ENCODE results near the gene MAGEA9.

- TF ChIP-seq, protein P1, sequence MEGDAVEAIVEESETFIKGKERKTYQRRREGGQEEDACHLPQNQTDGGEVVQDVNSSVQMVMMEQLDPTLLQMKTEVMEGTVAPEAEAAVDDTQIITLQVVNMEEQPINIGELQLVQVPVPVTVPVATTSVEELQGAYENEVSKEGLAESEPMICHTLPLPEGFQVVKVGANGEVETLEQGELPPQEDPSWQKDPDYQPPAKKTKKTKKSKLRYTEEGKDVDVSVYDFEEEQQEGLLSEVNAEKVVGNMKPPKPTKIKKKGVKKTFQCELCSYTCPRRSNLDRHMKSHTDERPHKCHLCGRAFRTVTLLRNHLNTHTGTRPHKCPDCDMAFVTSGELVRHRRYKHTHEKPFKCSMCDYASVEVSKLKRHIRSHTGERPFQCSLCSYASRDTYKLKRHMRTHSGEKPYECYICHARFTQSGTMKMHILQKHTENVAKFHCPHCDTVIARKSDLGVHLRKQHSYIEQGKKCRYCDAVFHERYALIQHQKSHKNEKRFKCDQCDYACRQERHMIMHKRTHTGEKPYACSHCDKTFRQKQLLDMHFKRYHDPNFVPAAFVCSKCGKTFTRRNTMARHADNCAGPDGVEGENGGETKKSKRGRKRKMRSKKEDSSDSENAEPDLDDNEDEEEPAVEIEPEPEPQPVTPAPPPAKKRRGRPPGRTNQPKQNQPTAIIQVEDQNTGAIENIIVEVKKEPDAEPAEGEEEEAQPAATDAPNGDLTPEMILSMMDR (IDR thresholded peaks at IDR 0.05 in 2 of 3, conservative IDR thresholded peaks at IDR 0.05 in 1 of 3; ENCODE audit: insufficient read depth in 2 of 3, low read depth in 1 of 3, low read length in 3 of 3), result no peak
- TF ChIP-seq POLR2AphosphoS5 (IDR thresholded peaks at IDR 0.05; ENCODE audit: control insufficient read depth, insufficient read depth, low read depth, low read length) (no peak), TAF1 (IDR thresholded peaks at IDR 0.05; ENCODE audit: control insufficient read depth, extremely low read depth, insufficient read depth, low read length, severe bottlenecking) (no peak), PHF8 (IDR thresholded peaks at IDR 0.05; ENCODE audit: borderline replicate concordance, low read length) (no peak), ARNT (IDR thresholded peaks at IDR 0.05) (no peak), POLR2A (conservative IDR thresholded peaks at IDR 0.05) (no peak), SPI1 (IDR thresholded peaks at IDR 0.05; ENCODE audit: borderline replicate concordance, low read depth, low read length) (no peak), ZBTB40 (IDR thresholded peaks at IDR 0.05) (no peak), ZBTB40 (CRISPR knock-in tag; IDR thresholded peaks at IDR 0.05) (no peak), BRCA1 (IDR thresholded peaks at IDR 0.05) (no peak), BRCA1 (CRISPR knock-in tag; IDR thresholded peaks at IDR 0.05) (no peak), RFX5 (IDR thresholded peaks at IDR 0.05; ENCODE audit: low read depth, low read length) (no peak)
- TF ChIP-seq, protein P2, sequence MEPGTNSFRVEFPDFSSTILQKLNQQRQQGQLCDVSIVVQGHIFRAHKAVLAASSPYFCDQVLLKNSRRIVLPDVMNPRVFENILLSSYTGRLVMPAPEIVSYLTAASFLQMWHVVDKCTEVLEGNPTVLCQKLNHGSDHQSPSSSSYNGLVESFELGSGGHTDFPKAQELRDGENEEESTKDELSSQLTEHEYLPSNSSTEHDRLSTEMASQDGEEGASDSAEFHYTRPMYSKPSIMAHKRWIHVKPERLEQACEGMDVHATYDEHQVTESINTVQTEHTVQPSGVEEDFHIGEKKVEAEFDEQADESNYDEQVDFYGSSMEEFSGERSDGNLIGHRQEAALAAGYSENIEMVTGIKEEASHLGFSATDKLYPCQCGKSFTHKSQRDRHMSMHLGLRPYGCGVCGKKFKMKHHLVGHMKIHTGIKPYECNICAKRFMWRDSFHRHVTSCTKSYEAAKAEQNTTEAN (CRISPR knock-in tag; IDR thresholded peaks at IDR 0.05), result no peak
- TF ChIP-seq, protein P3, sequence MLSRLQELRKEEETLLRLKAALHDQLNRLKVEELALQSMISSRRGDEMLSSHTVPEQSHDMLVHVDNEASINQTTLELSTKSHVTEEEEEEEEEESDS (CRISPR knock-in tag; IDR thresholded peaks at IDR 0.05), result no peak
Observed at GRCh38 chrX:149760965-149761364, 20.8 kb upstream of the MAGEA9 start.

All from K562 (cell line).